Measurements from ENCODE around the gene RFLNA.
"Not testable (repeated sequence)": the region's sequence is repeated elsewhere in the genome, so short reads cannot be mapped to it uniquely, and the experiment has no call there.

RFLNA gene

DNA sequence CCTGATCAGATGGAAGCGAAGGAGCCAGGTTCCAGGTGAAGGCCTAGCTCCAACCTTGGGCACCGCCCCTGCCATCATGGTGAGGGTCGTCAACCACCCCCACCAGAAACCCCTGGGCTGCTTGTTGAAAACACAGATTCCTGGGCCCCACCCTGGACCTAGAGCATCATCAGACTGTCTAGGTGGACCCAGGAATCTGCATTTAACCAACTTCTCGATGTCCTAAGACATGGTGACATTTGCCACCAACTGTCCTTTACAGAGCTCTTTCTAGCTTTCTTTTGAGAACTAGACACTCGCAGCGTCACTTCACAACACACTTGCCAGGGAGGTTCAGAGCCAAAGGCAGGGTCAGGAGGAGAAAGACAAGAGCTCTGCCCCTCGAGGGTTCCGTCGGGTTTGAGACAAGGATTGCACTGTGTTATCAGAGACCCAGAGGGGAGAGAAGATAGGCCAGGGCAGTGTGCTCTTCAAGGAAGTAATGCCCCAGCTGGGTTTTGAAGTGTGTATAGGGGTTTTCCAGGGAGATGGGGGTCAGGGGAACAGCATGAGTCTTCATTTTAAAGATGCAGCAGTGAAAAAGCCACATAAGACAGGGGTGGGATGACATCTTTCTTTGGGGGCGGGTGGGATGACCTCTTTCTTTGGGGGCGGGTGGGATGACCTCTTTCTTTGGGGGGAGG is 24.6 kb downstream of the RFLNA start:
- no peak for DNase-seq (ENCODE audit: low read depth)

- DNase-seq (ENCODE audit: low read depth): no peak
Observed at GRCh38 chr12:124321040-124321481, 26.2 kb downstream of the RFLNA start.

GRCh38 chr12:124321556-124322270 is 26.8 kb downstream of the RFLNA start:
- no peak for DNase-seq (ENCODE audit: low read depth)

DNA sequence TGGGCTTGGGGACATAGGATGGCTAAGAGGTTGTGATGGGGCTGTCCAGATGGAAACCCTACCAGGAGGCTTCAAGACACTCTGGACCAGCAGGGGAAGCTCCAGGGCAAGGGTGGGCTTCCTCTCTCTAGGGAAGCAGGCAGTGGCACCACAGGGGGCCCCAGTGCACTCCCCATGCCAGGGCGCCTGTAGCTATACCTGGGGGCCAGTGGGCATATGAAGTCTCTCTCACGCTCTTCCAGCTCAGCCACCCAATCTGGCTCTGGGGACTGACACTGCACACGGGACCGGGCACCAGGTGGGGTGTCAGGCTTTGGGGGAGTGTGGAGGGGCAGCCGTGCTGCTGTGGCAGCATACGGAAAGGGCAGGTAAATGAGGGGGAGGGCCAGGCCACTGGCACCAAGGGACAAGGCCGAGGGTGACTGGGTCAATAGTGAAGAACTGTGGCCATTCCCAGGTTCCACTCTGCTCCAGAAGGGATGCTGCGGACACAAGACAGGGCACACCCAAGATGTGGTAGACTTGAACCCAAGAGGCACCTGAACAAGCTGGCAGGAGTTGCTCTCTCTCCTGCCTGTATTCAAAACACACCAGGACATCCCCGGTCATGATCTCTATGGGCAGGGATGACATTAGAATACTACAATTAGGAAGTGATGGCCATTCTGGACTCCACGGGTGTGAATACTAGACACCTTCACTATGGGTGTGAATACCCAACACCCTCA is 27.5 kb downstream of the RFLNA start:
- no peak for DNase-seq (ENCODE audit: low read depth)

GRCh38 chr12:124322999-124323328 is 28.1 kb downstream of the RFLNA start:
- not testable (repeated sequence) for DNase-seq (ENCODE audit: low read depth)

DNA sequence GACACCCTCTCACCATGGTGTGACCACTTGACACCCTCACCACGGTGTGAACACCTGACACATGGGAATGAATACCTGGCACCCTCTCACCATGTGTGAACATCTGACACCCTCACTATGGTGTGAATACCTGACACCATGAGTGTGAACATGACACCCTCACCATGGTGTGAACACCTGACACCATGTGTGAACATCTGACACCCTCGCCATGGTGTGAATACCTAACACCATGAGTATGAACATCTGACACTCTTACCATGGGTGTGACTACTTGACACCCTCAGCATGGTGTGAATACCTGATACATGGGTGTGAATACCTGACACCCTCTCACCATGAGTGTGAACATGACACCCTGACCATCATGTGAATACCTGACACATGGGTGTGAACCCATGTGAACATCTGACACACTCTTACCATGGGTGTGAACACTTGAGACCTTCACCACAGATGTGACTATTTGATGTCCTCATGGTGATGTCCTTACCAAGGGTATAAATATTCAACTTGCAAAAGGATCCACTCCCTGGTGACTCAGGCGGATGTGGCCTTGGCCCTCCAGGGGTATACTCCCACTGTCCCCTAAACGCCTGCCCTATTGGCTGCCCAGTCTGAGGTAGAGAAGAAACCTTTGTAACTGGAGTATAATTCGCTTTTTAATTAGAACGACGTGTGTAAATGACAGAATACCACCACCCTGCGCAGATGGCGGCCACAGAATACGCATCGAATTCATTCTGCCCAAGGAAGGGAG is 29.1 kb downstream of the RFLNA start:
- DNase-seq (ENCODE audit: low read depth): no peak

DNA sequence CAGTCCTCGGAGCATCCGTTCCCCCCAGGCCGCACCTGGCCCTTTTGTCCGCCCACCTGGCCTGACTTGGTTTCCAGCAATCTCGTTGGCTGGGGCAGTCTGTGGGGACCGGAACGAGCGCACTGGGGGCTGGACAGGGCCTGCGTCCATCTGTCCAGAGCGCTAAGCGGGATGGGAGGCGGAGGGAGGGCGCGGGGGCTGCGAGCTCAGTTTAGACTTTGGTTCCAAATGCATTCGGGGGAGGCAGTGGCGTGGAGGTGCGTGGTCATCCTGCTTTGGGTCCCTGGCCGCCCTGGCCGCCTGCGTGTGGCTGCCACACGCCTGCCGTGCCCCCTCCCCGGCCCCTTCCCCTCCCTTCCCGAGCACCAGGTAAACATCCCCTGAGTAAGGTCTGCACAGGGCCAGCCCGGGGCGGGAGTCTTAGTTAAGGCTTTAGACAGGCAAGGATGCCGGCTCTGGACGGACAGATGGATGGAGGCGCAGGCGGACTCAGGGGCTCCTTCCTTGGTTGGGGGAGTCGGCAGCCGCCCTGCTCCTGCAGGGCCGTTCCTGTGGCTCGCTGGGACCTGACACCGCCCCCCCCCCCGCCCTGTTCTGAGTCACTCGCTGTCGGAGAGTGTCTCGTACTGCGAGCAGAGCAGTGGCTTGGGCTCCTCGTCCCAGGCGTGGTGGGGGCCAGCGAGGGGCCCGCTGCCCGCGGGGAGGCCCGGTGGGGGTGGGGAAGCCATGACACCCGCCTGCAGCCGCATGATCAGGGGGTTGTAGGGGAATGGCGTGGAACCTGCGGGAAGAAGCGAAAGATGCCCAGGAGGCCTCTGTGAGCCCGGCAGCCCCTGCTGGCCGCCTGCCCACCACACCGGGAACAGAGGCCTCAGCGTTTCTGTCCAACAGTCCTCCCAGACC is 30.2 kb downstream of the RFLNA start:
- DNase-seq (ENCODE audit: low read depth): no peak

DNA sequence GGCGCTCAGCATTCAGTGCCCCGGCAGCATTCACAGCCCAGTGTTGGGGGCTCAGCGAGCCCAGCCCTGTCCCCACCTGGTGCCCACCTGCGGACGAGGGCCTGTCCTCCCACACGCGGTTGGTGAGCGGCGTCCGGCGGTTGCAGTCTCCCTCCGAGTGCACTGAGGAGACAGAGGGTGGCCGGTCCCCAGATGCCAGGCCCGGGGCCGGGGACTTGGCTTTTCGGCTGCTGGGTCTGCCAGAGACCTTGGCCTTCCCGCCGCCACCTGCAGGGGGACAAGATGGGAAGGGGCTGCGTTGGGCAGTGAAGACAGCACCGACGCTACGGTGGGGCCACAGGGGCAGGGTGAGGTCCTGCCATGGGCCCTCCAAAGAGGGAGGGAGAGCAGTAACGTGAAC is 31.2 kb downstream of the RFLNA start:
- DNase-seq (ENCODE audit: low read depth): no peak

GRCh38 chr12:124326871-124327270 is 32.0 kb downstream of the RFLNA start:
- no peak for DNase-seq (ENCODE audit: low read depth)

DNA sequence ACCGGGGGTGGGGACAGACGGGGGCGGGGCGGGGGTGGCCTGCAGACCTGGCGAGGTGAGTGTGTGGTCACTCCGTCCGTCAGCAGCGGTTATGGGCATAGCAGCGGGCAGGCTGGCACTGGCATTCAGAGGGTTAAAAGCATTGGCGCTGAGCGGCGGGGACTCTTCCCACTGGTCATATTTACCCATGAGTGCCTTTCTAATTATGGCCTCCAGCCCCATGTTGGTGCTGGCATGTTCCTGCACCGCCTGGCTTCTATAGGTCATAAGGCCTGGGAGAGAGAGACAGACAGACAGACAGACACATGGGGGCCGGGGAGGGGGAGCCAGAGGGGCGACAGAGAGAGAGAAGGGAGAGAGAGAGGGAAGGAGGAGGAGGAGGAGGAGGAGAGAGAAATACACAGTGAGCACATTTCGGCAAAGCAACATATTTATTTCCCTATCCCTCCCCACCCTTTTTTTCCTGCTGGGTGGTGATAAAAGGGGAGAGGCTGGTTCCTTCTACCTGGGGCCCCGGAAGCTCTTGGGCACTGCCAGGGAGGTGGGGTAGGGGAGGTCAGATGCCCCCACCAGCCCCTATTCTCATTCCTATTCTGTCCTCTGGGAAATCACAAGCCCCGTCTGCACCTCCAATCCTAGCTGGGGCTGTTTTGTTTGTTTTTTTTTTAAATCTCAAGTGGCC is 32.6 kb downstream of the RFLNA start:
- no peak for DNase-seq (ENCODE audit: low read depth)

DNA sequence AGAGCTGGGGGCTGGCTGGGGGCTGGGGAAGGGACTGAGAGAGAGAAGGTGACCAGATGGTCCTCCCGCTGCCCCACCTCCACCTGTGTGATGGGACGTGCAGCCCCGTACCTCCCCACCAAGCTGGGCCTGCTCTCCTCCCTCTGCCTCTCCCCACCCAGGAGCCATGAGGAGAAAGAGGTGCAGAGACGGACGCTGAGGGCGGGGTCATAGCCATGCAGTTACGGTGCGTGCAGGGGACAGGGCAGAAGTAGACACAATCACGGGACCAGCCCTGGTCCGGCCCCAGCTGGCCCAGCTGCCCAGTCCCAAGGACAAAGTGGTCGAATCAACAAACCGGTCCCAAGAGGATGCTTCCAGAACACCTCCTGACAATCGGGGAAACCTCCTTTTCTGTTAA is 33.2 kb downstream of the RFLNA start:
- no peak for DNase-seq (ENCODE audit: low read depth)

GRCh38 chr12:124328636-124329035 is 33.7 kb downstream of the RFLNA start:
- no peak for DNase-seq (ENCODE audit: low read depth)

- DNase-seq (ENCODE audit: low read depth): no peak
Observed at GRCh38 chr12:124332058-124332672, 37.3 kb downstream of the RFLNA start.

DNA sequence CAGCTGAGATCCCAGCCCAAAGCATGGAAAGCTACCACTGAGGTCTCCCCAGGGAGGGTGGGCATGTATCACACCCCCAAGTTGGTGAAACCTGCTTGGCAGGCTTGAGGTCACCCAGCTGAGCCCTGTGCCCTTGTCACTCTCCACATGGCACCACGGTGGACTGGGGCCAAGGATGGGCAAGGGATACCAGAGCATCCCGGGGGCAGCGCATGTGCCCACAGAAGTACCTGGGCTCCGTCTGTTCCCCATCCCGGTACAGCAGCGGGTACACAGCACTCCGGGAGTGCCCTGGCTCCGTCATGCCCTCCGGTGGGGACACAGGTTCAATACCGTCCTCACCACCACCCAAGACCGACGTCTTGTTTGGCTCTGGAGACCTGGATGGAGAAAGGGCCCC is 38.0 kb downstream of the RFLNA start:
- DNase-seq (ENCODE audit: low read depth): no peak

- DNase-seq (ENCODE audit: low read depth): no peak
Observed at GRCh38 chr12:124333724-124334123, 38.8 kb downstream of the RFLNA start.

- DNase-seq (ENCODE audit: low read depth): no peak
Observed at GRCh38 chr12:124334266-124334665, 39.4 kb downstream of the RFLNA start.

DNA sequence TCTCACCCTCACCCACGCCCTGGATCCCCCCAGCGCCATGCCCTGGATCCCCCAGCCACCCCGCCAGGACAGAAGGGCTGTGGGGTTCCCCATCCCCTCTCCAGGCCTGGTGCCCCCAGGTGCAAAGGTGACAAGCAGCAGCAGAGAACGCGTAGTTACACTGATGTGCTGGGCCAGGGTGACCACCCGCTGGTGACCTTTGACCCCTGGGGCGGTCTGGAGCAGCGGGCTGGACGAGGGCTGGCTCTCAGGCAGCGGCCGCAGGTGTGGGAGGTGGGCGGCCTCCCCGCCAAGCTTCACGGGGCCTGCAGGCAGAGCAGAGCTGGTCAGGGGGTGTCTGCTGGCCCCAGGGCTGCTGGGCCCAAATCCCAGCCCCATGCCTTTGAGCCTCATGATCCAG is 40.1 kb downstream of the RFLNA start:
- DNase-seq (ENCODE audit: low read depth): no peak

- no peak for DNase-seq (ENCODE audit: low read depth)
Observed at GRCh38 chr12:124335426-124336183, 40.7 kb downstream of the RFLNA start.

GRCh38 chr12:124336184-124336437 is 41.2 kb downstream of the RFLNA start:
- DNase-seq (ENCODE audit: low read depth): no peak
